ENCODE results near the gene GALNS. TPM values are rescaled to one million over a fixed set of nuclear protein-coding genes. Genes with fewer than 3 reads are reported as not detected.

GALNS gene
- total RNA-seq, 1 experiment from 2014 or later: 29.5 TPM

DNA sequence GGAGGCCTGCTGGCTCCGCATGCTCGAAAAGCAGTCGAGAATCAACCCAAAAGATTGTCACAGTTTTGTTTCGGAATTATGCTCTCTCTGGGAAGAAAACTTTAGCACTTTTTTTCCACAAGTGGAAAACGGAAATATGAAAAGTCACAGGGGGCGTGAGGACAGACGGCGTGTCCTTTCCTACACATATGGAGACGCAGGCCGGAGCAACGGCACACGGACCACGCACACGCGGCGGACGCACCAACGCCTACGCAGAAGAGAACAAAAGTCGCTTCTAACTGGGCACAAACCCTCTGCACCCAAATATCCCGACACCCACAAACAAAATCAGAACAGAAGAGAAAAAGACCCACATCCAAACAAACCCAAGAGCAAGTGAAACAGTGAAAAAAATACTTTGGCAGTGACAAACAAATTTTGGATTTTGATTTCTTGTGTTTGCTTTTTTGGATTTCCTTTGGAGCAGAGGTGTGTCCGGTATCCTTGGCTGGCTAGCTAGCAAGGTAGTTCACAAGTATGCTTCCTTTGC lies 19.0 kb upstream of the GALNS start:
- Mint-ChIP-seq H3K9me3 (no peaks in the 10 kb centered on the region), H3K27ac (no peak overlapping the region), H3K4me3 (no peak overlapping the region), H3K27me3 (ENCODE audit: low read depth) (no peaks in the 10 kb centered on the region; the same call in 1 of the 2 replicates), H3K36me3 (no peaks in the 10 kb centered on the region), H3K4me1 (no peaks in the 10 kb centered on the region)
- ChIA-PET POLR2A (no interaction called here), CTCF (interaction anchor here (0.6 to 1.0 kb wide), 2 partner anchors 60 to 329 kb away, joined by 3 read pairs; no protein-coding TSS in a partner anchor)
- ATAC-seq (no peak), DNase-seq (ENCODE audit: low spot score) (no peak)
- TF ChIP-seq TEAD4 (CRISPR knock-in tag; IDR thresholded peaks at IDR 0.05) (no peak), CBFB (CRISPR knock-in tag; IDR thresholded peaks at IDR 0.05; ENCODE audit: low read depth) (no peak), SP1 (CRISPR knock-in tag; conservative IDR thresholded peaks at IDR 0.05) (no peak), ZNF138 (CRISPR knock-in tag; conservative IDR thresholded peaks at IDR 0.05) (no peak), MYBL2 (CRISPR knock-in tag; IDR thresholded peaks at IDR 0.05) (no peak), FOXP1 (CRISPR knock-in tag; IDR thresholded peaks at IDR 0.05; ENCODE audit: borderline replicate concordance) (no peak)

DNA sequence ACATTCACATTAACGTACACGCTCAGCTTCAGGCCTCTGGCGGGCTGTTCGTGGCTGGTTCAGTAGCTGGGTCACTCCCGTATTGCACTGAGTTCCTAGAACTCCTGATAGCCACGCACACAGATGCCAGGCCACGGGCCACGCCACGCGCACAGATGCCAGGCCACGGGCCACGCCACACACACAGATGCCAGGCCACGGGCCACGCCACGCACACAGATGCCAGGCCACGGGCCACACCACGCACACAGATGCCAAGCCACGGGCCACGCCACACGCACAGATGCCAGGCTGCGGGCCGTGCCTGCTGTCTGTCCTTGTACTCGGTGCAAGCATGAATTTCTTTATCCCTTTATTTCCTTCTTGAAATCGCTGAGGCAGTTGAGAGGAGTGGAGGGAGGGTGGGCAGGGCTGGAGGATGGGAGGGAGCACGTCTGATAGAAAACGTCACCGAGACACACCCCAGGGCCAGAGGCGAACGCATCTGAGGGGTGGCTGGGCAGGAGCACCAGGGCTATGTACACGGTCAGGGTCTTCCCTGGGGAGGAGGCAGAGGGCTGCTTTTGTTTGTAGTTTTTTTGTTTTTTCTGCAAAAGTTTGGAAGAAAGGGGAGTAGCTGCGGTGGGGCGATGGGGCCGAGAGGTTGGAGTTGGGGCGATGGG lies 18.3 kb upstream of the GALNS start:
- ChIA-PET POLR2A (no interaction called here), CTCF (interaction anchor here (0.6 kb wide), 1 partner anchor 330 kb away, joined by 3 read pairs; no protein-coding TSS in a partner anchor)
- ATAC-seq: no peak
- Mint-ChIP-seq H3K27me3 (ENCODE audit: low read depth) (no peaks in the 10 kb centered on the region), H3K9me3 (no peaks in the 10 kb centered on the region), H3K4me3 (no peak overlapping the region), H3K27ac (no peak overlapping the region), H3K36me3 (no peaks in the 10 kb centered on the region), H3K4me1 (no peaks in the 10 kb centered on the region)
- no peak for DNase-seq (ENCODE audit: low spot score)
- TF ChIP-seq, protein P1, sequence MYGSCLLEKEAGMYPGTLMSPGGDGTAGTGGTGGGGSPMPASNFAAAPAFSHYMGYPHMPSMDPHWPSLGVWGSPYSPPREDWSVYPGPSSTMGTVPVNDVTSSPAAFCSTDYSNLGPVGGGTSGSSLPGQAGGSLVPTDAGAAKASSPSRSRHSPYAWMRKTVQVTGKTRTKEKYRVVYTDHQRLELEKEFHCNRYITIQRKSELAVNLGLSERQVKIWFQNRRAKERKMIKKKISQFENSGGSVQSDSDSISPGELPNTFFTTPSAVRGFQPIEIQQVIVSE (CRISPR knock-in tag; IDR thresholded peaks at IDR 0.05; ENCODE audit: borderline replicate concordance): no peak
- TF ChIP-seq ETV6 (CRISPR knock-in tag; IDR thresholded peaks at IDR 0.05) (no peak), NR2C2 (CRISPR knock-in tag; IDR thresholded peaks at IDR 0.05) (no peak), ZNF121 (CRISPR knock-in tag; IDR thresholded peaks at IDR 0.05) (no peak), MXD4 (CRISPR knock-in tag; IDR thresholded peaks at IDR 0.05; ENCODE audit: borderline replicate concordance) (no peak), JAZF1 (CRISPR knock-in tag; IDR thresholded peaks at IDR 0.05) (no peak), MYBL2 (CRISPR knock-in tag; IDR thresholded peaks at IDR 0.05) (no peak), CREB1 (CRISPR knock-in tag; IDR thresholded peaks at IDR 0.05) (no peak), TEAD1 (CRISPR knock-in tag; IDR thresholded peaks at IDR 0.05) (no peak)
- TF ChIP-seq, protein P2, sequence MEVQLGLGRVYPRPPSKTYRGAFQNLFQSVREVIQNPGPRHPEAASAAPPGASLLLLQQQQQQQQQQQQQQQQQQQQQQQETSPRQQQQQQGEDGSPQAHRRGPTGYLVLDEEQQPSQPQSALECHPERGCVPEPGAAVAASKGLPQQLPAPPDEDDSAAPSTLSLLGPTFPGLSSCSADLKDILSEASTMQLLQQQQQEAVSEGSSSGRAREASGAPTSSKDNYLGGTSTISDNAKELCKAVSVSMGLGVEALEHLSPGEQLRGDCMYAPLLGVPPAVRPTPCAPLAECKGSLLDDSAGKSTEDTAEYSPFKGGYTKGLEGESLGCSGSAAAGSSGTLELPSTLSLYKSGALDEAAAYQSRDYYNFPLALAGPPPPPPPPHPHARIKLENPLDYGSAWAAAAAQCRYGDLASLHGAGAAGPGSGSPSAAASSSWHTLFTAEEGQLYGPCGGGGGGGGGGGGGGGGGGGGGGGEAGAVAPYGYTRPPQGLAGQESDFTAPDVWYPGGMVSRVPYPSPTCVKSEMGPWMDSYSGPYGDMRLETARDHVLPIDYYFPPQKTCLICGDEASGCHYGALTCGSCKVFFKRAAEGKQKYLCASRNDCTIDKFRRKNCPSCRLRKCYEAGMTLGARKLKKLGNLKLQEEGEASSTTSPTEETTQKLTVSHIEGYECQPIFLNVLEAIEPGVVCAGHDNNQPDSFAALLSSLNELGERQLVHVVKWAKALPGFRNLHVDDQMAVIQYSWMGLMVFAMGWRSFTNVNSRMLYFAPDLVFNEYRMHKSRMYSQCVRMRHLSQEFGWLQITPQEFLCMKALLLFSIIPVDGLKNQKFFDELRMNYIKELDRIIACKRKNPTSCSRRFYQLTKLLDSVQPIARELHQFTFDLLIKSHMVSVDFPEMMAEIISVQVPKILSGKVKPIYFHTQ (CRISPR knock-in tag; IDR thresholded peaks at IDR 0.05): no peak
- TF ChIP-seq, protein P3, sequence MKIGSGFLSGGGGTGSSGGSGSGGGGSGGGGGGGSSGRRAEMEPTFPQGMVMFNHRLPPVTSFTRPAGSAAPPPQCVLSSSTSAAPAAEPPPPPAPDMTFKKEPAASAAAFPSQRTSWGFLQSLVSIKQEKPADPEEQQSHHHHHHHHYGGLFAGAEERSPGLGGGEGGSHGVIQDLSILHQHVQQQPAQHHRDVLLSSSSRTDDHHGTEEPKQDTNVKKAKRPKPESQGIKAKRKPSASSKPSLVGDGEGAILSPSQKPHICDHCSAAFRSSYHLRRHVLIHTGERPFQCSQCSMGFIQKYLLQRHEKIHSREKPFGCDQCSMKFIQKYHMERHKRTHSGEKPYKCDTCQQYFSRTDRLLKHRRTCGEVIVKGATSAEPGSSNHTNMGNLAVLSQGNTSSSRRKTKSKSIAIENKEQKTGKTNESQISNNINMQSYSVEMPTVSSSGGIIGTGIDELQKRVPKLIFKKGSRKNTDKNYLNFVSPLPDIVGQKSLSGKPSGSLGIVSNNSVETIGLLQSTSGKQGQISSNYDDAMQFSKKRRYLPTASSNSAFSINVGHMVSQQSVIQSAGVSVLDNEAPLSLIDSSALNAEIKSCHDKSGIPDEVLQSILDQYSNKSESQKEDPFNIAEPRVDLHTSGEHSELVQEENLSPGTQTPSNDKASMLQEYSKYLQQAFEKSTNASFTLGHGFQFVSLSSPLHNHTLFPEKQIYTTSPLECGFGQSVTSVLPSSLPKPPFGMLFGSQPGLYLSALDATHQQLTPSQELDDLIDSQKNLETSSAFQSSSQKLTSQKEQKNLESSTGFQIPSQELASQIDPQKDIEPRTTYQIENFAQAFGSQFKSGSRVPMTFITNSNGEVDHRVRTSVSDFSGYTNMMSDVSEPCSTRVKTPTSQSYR (CRISPR knock-in tag; IDR thresholded peaks at IDR 0.05): no peak
- TF ChIP-seq, protein P4, sequence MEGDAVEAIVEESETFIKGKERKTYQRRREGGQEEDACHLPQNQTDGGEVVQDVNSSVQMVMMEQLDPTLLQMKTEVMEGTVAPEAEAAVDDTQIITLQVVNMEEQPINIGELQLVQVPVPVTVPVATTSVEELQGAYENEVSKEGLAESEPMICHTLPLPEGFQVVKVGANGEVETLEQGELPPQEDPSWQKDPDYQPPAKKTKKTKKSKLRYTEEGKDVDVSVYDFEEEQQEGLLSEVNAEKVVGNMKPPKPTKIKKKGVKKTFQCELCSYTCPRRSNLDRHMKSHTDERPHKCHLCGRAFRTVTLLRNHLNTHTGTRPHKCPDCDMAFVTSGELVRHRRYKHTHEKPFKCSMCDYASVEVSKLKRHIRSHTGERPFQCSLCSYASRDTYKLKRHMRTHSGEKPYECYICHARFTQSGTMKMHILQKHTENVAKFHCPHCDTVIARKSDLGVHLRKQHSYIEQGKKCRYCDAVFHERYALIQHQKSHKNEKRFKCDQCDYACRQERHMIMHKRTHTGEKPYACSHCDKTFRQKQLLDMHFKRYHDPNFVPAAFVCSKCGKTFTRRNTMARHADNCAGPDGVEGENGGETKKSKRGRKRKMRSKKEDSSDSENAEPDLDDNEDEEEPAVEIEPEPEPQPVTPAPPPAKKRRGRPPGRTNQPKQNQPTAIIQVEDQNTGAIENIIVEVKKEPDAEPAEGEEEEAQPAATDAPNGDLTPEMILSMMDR (IDR thresholded peaks at IDR 0.05): no peak
